HepG2 (cell line): ENCODE measurements around the gene FKBP14. TPM values are rescaled to one million over a fixed set of nuclear protein-coding genes. Genes with fewer than 3 reads are reported as not detected.

Experiments used
- CEBPZ ChIP-seq: IDR thresholded peaks from 2 replicates; pipeline ENCODE4 v1.6.1; 2012; ENCODE audit warnings: low read length, improper control_type of control experiment
- HMGXB4 ChIP-seq, 2 experiments: sonication (generic) in 1 of 2; formaldehyde crosslinking in 1 of 2; IDR thresholded peaks; 2 replicates each; pipeline versions ENCODE4 v1.4.0 to v1.6.1; 2018 to 2020; ENCODE audit warnings: missing genetic modification reagents in 2 of 2, borderline replicate concordance in 1 of 2, low read depth in 1 of 2, mild to moderate bottlenecking in 1 of 2, missing biosample characterization in 1 of 2
- NR3C1 ChIP-seq: sonication (generic); formaldehyde crosslinking; IDR thresholded peaks from 2 replicates; pipeline ENCODE4 v1.4.0; 2020; ENCODE audit warnings: missing genetic modification reagents
- NRL ChIP-seq: sonication (generic); formaldehyde crosslinking; IDR thresholded peaks from 2 replicates; pipeline ENCODE4 v1.5.0; 2020; ENCODE audit warnings: missing genetic modification reagents, mild to moderate bottlenecking, moderate library complexity, borderline replicate concordance
- RAD21 ChIP-seq: fragments of 450-650 bp; formaldehyde crosslinking; IDR thresholded peaks from 2 replicates; pipeline ENCODE4 v1.5.0; 2020; ENCODE audit warnings: mild to moderate bottlenecking
- SETDB1 ChIP-seq: sonication (generic); formaldehyde crosslinking; IDR thresholded peaks from 2 replicates; pipeline ENCODE4 v1.5.1; 2020; ENCODE audit warnings: missing genetic modification reagents, mild to moderate bottlenecking, borderline replicate concordance
- SMAD1 ChIP-seq: sonication (generic); formaldehyde crosslinking; IDR thresholded peaks from 2 replicates; pipeline ENCODE4 v1.4.0; 2020; ENCODE audit warnings: missing genetic modification reagents, low read depth, mild to moderate bottlenecking, borderline replicate concordance
- SMARCC2 ChIP-seq: fragments of 450-650 bp; IDR thresholded peaks from 2 replicates; pipeline ENCODE4 v1.6.1; 2017; ENCODE audit warnings: antibody characterized with exemption, mild to moderate bottlenecking
- SOX6 ChIP-seq, 2 experiments: fragments of 450-650 bp in 1 of 2; sonication (generic) in 1 of 2; formaldehyde crosslinking in 1 of 2; IDR thresholded peaks; 2 replicates each; pipeline versions ENCODE4 v1.4.0 to v1.6.1; 2017 to 2020; ENCODE audit warnings: antibody characterized with exemption in 1 of 2, mild to moderate bottlenecking in 1 of 2, missing genetic modification reagents in 1 of 2
- STAT5B ChIP-seq: sonication (generic); formaldehyde crosslinking; IDR thresholded peaks from 2 replicates; pipeline ENCODE4 v1.4.0; 2020; ENCODE audit warnings: missing genetic modification reagents
- TCF7 ChIP-seq: sonication (generic); IDR thresholded peaks from 2 replicates; pipeline ENCODE4 v1.6.1; 2016; ENCODE audit warnings: antibody characterized with exemption, low read depth
- USF2 ChIP-seq, 2 experiments: sonication (generic) in 1 of 2; formaldehyde crosslinking in 1 of 2; IDR thresholded peaks; 2 replicates each; pipeline versions ENCODE4 v1.5.1 to v1.6.1; 2011 to 2020; ENCODE audit warnings: borderline replicate concordance in 1 of 2, low read depth in 1 of 2, low read length in 1 of 2, mild to moderate bottlenecking in 1 of 2, missing genetic modification reagents in 1 of 2, moderate library complexity in 1 of 2
- ZBTB25 ChIP-seq: IDR thresholded peaks from 2 replicates; pipeline ENCODE4 v1.6.1; 2018; ENCODE audit warnings: missing genetic modification reagents
- ZC3H13 ChIP-seq: sonication (generic); formaldehyde crosslinking; IDR thresholded peaks from 2 replicates; pipeline ENCODE4 v1.8.1; 2023; ENCODE audit warnings: mild to moderate bottlenecking, missing genetic modification reagents, moderate library complexity
- ZFYVE20 ChIP-seq: sonication (generic); formaldehyde crosslinking; IDR thresholded peaks from 2 replicates; pipeline ENCODE4 v1.8.0; 2023; ENCODE audit warnings: low read depth, mild to moderate bottlenecking, moderate library complexity, missing genetic modification reagents, borderline replicate concordance
- ZNF577 ChIP-seq: sonication (generic); formaldehyde crosslinking; IDR thresholded peaks from 2 replicates; pipeline ENCODE4 v1.4.0; 2020; ENCODE audit warnings: mild to moderate bottlenecking, low read depth, missing genetic modification reagents, borderline replicate concordance
- ZNF678 ChIP-seq: sonication (generic); formaldehyde crosslinking; IDR thresholded peaks from 2 replicates; pipeline ENCODE4 v1.4.0; 2020; ENCODE audit warnings: mild to moderate bottlenecking, missing genetic modification reagents
- ZNF792 ChIP-seq: IDR thresholded peaks from 2 replicates; pipeline ENCODE4 v1.6.1; 2016
- ZSCAN21 ChIP-seq: sonication (generic); formaldehyde crosslinking; IDR thresholded peaks from 2 replicates; pipeline ENCODE4 v1.8.0; 2022; ENCODE audit warnings: mild to moderate bottlenecking, missing genetic modification reagents, moderate library complexity, borderline replicate concordance
- ZSCAN30 ChIP-seq: sonication (generic); formaldehyde crosslinking; IDR thresholded peaks from 2 replicates; pipeline ENCODE4 v1.5.0; 2020; ENCODE audit warnings: mild to moderate bottlenecking, missing genetic modification reagents
- polyA plus RNA-seq, 8 experiments: library from polyadenylated mRNA; depleted of rRNA in 3 of 8; stranded (reverse) in 7 of 8; unstranded in 1 of 8; fragments of >200 nt; fragmentation: Illumina TruSeq in 4 of 8; extraction: Trizol in 4 of 8; gene quantifications; 2 replicates each; pipeline versions ENCODE4 v1.2.1 to v1.2.3, GENCODE V29; 2011 to 2016; ENCODE audit warnings: low read depth in 4 of 8, missing spikeins in 1 of 8, mixed read lengths in 1 of 8; ENCODE audit not compliant: insufficient read depth in 1 of 8
- total RNA-seq, 5 experiments: library from RNA; depleted of rRNA; stranded (reverse); fragments of >200 nt; fragmentation: Illumina TruSeq; extraction: Trizol; gene quantifications; 2 replicates each; pipeline ENCODE4 v1.2.3, GENCODE V29; 2016; ENCODE audit warnings: low read depth in 1 of 5

Gene FKBP14
- total and polyA plus RNA-seq, 2 of the 13 experiments (the other 11 are each of a cell fraction or from before 2014, with no cell fraction given), result 20.0 to 32.3 TPM

GRCh38 chr7:30028749-30029635, 2.5 kb upstream of the FKBP14 start (continued):
- TF ChIP-seq ZBTB25 (CRISPR knock-in tag), result no peak
- TF ChIP-seq SOX6 (IDR thresholded peaks at IDR 0.05), result no peak
- no peak for TF ChIP-seq SOX6 (CRISPR knock-in tag; IDR thresholded peaks at IDR 0.05)
- TF ChIP-seq NR3C1 (CRISPR knock-in tag), result no peak
- TF ChIP-seq USF2 (IDR thresholded peaks at IDR 0.05; ENCODE audit: low read depth, low read length), result no peak
- TF ChIP-seq USF2 (CRISPR knock-in tag; IDR thresholded peaks at IDR 0.05; ENCODE audit: borderline replicate concordance), result no peak
- TF ChIP-seq NRL (CRISPR knock-in tag), result no peak
- no peak for TF ChIP-seq ZNF577 (CRISPR knock-in tag)
- TF ChIP-seq ZC3H13 (CRISPR knock-in tag), result no peak
- TF ChIP-seq TCF7, result no peak
- no peak for TF ChIP-seq CEBPZ
- TF ChIP-seq RAD21 (CRISPR knock-in tag), result no peak
- no peak for TF ChIP-seq SETDB1
- no peak for TF ChIP-seq ZSCAN30
- no peak for TF ChIP-seq STAT5B (CRISPR knock-in tag)
- TF ChIP-seq ZNF678, result no peak
- no peak for TF ChIP-seq ZFYVE20 (CRISPR knock-in tag)
- TF ChIP-seq SMAD1 (CRISPR knock-in tag), result no peak
- TF ChIP-seq ZSCAN21 (CRISPR knock-in tag), result no peak
- TF ChIP-seq ZNF792 (CRISPR knock-in tag), result no peak
- no peak; a peak in 1 of 4 replicates for TF ChIP-seq HMGXB4 (CRISPR knock-in tag; IDR thresholded peaks at IDR 0.05; ENCODE audit: borderline replicate concordance in 1 of 2, low read depth in 1 of 2)
- no peak for TF ChIP-seq SMARCC2
